22Rv1 (cell line): Measurements from ENCODE around the gene TBX2.

Experiments used
- H3K27ac ChIP-seq: fragments of 450-650 bp; 2 replicates; pipeline ENCODE4 v1.5.1; 2017
- ZFX ChIP-seq: fragments of 450-650 bp; IDR thresholded peaks from 2 replicates; pipeline ENCODE4 v1.6.1; 2017; ENCODE audit warnings: antibody characterized with exemption, borderline replicate concordance
- TF ChIP-seq, protein P1 (sequence below): fragments of 450-650 bp; IDR thresholded peaks from 2 replicates; pipeline ENCODE4 v1.5.1; 2017; ENCODE audit warnings: mild to moderate bottlenecking

Gene TBX2

DNA sequence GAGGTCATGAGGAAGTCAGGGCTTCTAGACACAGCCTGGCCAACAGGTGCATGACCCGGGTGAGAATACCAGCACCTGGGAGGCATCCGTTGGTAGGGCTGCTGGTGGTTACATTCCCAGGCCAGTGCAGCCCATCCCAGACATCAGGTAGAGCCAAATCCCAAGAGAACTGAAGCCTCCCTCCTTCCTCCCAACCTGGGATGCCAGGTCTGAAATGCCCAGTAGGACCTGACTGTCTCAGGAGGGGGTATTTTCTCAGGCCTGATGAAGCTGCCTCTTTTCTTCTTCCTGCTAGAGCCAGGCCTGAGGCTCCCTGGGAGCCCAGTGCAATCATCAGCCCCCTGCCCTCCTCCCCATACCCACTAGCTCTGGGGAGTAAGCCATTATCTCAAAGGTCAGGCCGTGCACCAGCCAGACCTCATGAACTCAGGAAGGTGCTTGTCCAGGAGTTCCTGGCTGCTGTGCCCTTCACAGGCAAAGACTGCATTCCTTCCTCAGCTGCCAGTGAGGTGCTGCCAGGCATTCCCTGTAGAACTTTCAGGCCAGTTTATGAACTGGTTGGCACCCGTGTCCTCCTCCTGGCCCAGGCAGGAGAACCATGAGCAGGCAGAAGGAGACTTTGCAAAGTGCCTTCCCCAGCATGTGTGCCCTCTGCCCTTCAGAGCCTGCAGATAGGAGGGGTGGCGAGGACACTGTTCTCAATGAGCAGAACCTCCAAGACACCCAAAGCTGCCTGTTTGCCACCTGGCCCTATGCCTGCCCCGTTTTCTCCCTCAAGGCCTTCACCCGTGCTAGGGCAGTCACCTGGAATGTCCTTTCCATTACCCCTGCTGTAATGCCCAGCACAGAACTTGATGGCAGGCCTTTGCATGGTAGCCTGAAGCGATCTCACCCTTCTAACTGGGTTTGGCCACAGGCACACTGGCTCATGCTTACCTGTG lies 7.6 kb downstream of the TBX2 start:
- TF ChIP-seq, protein P1, sequence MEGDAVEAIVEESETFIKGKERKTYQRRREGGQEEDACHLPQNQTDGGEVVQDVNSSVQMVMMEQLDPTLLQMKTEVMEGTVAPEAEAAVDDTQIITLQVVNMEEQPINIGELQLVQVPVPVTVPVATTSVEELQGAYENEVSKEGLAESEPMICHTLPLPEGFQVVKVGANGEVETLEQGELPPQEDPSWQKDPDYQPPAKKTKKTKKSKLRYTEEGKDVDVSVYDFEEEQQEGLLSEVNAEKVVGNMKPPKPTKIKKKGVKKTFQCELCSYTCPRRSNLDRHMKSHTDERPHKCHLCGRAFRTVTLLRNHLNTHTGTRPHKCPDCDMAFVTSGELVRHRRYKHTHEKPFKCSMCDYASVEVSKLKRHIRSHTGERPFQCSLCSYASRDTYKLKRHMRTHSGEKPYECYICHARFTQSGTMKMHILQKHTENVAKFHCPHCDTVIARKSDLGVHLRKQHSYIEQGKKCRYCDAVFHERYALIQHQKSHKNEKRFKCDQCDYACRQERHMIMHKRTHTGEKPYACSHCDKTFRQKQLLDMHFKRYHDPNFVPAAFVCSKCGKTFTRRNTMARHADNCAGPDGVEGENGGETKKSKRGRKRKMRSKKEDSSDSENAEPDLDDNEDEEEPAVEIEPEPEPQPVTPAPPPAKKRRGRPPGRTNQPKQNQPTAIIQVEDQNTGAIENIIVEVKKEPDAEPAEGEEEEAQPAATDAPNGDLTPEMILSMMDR, result no peak
- H3K27ac ChIP-seq, result no peak overlapping the region

DNA sequence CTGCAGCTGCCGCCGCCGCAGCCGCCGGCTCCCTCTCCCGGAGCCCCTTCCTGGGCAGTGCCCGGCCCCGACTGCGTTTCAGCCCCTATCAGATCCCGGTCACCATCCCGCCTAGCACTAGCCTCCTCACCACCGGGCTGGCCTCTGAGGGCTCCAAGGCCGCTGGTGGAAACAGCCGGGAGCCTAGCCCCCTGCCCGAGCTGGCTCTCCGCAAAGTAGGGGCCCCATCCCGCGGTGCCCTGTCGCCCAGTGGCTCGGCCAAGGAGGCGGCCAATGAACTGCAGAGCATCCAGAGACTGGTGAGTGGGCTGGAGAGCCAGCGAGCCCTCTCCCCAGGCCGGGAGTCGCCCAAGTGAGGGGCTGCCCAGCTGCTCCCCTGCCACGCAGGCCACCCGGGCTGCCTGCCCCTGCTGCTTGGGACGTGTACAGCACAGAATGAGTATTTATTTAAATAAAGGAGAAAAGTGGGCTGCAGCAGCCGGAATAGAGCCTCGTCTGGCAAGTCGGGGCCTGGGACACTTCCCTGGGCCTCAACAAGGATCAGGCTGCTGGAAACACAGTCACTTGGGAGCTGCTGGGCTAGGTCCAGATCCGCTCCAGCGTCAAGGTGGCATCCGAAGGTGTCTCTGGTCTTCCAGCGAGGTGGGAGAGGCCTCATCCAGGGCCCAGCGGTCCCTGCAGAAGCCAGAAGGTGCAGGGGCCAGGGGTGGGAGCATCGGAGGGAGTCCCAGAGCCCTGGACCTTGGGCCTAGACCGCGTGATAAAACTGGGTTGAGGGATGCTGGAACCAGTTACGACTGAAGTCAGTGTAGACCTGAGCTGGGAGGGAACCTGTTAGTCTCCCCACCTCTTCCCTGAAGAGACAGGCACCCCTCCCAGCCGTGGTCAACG lies 8.8 kb downstream of the TBX2 start:
- no peak for TF ChIP-seq ZFX
- no peak overlapping the region for H3K27ac ChIP-seq

- TF ChIP-seq, protein P1, result peak; percentile 85
- TF ChIP-seq ZFX, result no peak
- H3K27ac ChIP-seq, result no peak overlapping the region
Observed at GRCh38 chr17:61409301-61410112, 9.9 kb downstream of the TBX2 start.

GRCh38 chr17:61410141-61411010 lies 10.7 kb downstream of the TBX2 start:
- H3K27ac ChIP-seq, result peak overlapping the region; percentile 88; the same call in 1 of the 2 replicates
- TF ChIP-seq, protein P1, result no peak
- TF ChIP-seq ZFX, result no peak

DNA sequence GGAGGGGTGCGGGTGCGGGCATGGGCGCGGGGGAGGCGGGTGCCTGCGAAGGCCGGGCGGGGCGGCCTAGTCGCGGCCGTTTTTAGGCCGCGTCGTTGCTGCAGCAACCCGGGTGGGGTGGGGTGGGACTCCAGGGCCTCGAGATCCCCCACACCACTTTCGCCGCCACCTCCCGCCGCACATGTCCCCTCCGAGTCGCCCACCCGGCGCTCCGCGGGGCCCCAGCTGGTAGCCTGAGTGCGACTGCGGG lies 11.3 kb downstream of the TBX2 start:
- TF ChIP-seq, protein P1, result no peak
- TF ChIP-seq ZFX, result no peak
- H3K27ac ChIP-seq, result peak overlapping the region; percentile 88

DNA sequence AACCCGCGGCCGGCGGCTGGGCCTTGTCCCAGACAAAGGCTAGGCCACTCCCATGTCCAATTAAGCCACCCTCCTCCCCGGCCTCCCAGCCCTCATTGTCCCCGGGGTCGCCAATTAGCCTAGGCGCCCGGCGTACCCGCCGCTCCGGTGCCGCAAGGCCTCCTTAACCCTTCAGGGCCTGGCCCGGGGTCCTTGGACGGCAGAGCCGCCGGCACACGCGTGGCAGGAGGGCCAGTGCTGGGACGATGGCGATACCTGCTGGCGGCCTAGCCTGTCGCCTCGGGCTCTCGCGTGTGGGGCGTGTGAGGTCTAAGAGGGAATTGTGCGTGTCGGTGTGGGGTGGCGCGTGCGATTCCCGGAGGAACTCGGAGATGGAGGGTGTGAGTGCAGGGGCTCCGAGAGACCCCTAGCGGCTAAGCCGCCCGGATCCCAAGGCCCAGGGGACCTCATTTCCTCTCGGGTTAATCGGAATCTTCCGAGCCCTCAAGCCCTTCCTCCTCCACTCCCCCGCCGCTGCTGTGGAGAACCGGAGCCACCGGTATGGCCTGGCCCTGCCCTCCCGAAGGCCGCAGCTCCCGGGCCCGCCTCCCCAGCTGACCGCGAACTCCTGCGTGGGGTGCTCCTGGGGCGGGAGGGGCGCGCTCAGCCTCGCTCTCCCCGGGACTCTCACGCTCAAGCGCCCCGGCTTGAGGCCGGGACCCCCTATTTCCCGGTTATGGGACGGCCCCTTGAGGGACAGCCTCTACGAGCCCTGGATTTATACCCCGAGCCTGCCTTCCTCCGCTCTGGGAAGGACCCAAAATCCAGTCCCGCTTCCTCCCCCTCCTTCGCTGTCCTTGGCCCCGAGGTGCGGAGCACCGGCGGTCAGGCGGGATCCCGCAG lies 11.9 kb downstream of the TBX2 start:
- H3K27ac ChIP-seq, result peak overlapping the region; percentile 88
- TF ChIP-seq, protein P1, result peak; percentile 15
- no peak for TF ChIP-seq ZFX
